Measurements from ENCODE around the gene DCAF11. TPM values are rescaled to one million over a fixed set of nuclear protein-coding genes. Genes with fewer than 3 reads are reported as not detected.

Gene DCAF11
- total RNA-seq, 1 experiment from 2014 or later = 45.5 TPM

DNA sequence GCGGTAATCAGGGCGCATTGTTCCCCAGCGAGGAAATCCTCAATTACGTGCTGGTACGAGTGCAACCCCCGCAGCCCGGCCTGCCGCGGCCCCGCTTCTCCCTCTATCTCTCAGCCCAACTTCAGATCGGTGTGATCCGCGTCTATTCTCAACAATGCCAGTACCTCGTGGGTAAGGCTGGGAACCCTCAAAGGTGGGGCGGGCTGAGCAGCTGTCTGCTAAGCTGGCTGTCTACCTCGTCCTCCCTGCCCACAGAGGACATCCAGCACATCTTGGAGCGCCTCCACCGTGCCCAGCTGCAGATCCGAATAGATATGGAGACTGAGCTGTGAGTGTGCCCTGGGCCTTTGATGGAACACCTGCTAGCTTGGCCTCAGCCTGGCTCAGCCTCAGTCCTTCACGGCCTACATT, 58.3 kb downstream of the DCAF11 start:
- CTCF ChIA-PET = no interaction called here
- no TSS peak for BruUV-seq (replicated peaks)
- POLR2A ChIA-PET (ENCODE audit: low non-redundant PET) = interaction anchor here (0.6 kb wide), 2 partner anchors 98 to 1149 kb away, joined by 4 read pairs; no protein-coding TSS in a partner anchor
- no peaks in the 10 kb centered on the region for H3K36me3 ChIP-seq (ENCODE audit: insufficient read depth, low read length, poor library complexity, severe bottlenecking)
- H3K27me3 ChIP-seq (replicated peaks; ENCODE audit: insufficient read depth, low read depth, low read length, poor library complexity) = no peaks in the 10 kb centered on the region
- H3K27ac ChIP-seq (ENCODE audit: low read depth, low read length, poor library complexity, severe bottlenecking) = no peak overlapping the region
- no peaks in the 10 kb centered on the region for H3K4me1 ChIP-seq (ENCODE audit: insufficient read depth, low read length, poor library complexity, severe bottlenecking)
- H3K9me3 ChIP-seq (ENCODE audit: low read depth, low read length, poor library complexity, severe bottlenecking) = no peaks in the 10 kb centered on the region
- intact Hi-C loops (cut with micrococcal nuclease; ENCODE audit: unreplicated experiment) = no loop called here
- no peak for TF ChIP-seq EZH2 (IDR thresholded peaks at IDR 0.05; ENCODE audit: borderline replicate concordance, low read depth, low read length, poor library complexity, severe bottlenecking)
- no peak overlapping the region for H3K4me3 ChIP-seq (ENCODE audit: low read depth, low read length, poor library complexity, severe bottlenecking)
- DNase-seq (ENCODE audit: low spot score) = no peak

Small RNA genes within 50 kb of the gene (microRNA-seq; reads per million reads assigned to microRNA genes)
- gene MIR7703 = not detected

Other genes with a start within 250 kb of the DCAF11 start
- gene DHRS4, start 161.0 kb upstream of the DCAF11 start, total RNA-seq (2021) = 10.1 and 11.4 TPM in 2 replicates
- 9.3 and 10.6 TPM in 2 replicates for gene DHRS4L2, start 125.8 kb upstream of the DCAF11 start, total RNA-seq (2021)
- 0.49 and 1.2 TPM in 2 replicates for gene CARMIL3, start 62.8 kb upstream of the DCAF11 start, total RNA-seq (2021)
- not detected in 2 replicates for gene CPNE6, start 43.2 kb upstream of the DCAF11 start, total RNA-seq (2021)
- 16.8 and 46.3 TPM in 2 replicates for gene PCK2, start 20.5 kb upstream of the DCAF11 start, total RNA-seq (2021)
- 1.6 and 1.9 TPM in 2 replicates for gene NRL, start 172 bp downstream of the DCAF11 start, total RNA-seq (2021)
- gene FITM1, start 15.9 kb downstream of the DCAF11 start, total RNA-seq (2021) = 0.48 TPM in 1 of 2 replicates, not detected in the other
- 160 and 173 TPM in 2 replicates for gene PSME1, start 21.4 kb downstream of the DCAF11 start, total RNA-seq (2021)
- 36.8 and 50.4 TPM in 2 replicates for gene EMC9, start 26.8 kb downstream of the DCAF11 start, total RNA-seq (2021)
- 171 and 172 TPM in 2 replicates for gene PSME2, start 31.8 kb downstream of the DCAF11 start, total RNA-seq (2021)
- 59.9 and 62.1 TPM in 2 replicates for gene RNF31, start 32.7 kb downstream of the DCAF11 start, total RNA-seq (2021)
- gene IRF9, start 46.5 kb downstream of the DCAF11 start, total RNA-seq (2021) = 25.1 and 27.3 TPM in 2 replicates
- gene REC8, start 57.3 kb downstream of the DCAF11 start, total RNA-seq (2021) = 5.4 and 8.4 TPM in 2 replicates
- 150 and 157 TPM in 2 replicates for gene IPO4, start 74.0 kb downstream of the DCAF11 start, total RNA-seq (2021)
- gene TM9SF1, start 80.7 kb downstream of the DCAF11 start, total RNA-seq (2021) = 46.9 and 55.5 TPM in 2 replicates
- 0.70 and 0.75 TPM in 2 replicates for gene TSSK4, start 90.9 kb downstream of the DCAF11 start, total RNA-seq (2021)
- gene CHMP4A, start 98.7 kb downstream of the DCAF11 start, total RNA-seq (2021) = 51.9 and 56.7 TPM in 2 replicates
- gene MDP1, start 101.3 kb downstream of the DCAF11 start, total RNA-seq (2021) = 21.3 and 22.4 TPM in 2 replicates
- 257 and 266 TPM in 2 replicates for gene NEDD8, start 117.6 kb downstream of the DCAF11 start, total RNA-seq (2021)
- 82.7 and 85.8 TPM in 2 replicates for gene GMPR2, start 118.2 kb downstream of the DCAF11 start, total RNA-seq (2021)
- 46.1 and 47.0 TPM in 2 replicates for gene TINF2, start 127.8 kb downstream of the DCAF11 start, total RNA-seq (2021)
- 1.5 and 3.5 TPM in 2 replicates for gene TGM1, start 148.4 kb downstream of the DCAF11 start, total RNA-seq (2021)
- gene RABGGTA, start 156.8 kb downstream of the DCAF11 start, total RNA-seq (2021) = 22.2 and 23.8 TPM in 2 replicates
- 13.3 and 14.5 TPM in 2 replicates for gene DHRS1, start 185.0 kb downstream of the DCAF11 start, total RNA-seq (2021)
- gene NOP9, start 185.1 kb downstream of the DCAF11 start, total RNA-seq (2021) = 34.0 and 37.1 TPM in 2 replicates
- 0.42 TPM in 1 of 2 replicates, not detected in the other for gene CIDEB, start 193.2 kb downstream of the DCAF11 start, total RNA-seq (2021)
- gene LTB4R2, start 195.4 kb downstream of the DCAF11 start, total RNA-seq (2021) = 7.6 and 9.0 TPM in 2 replicates
- 6.6 and 8.9 TPM in 2 replicates for gene LTB4R, start 196.7 kb downstream of the DCAF11 start, total RNA-seq (2021)
- 0.84 and 1.5 TPM in 2 replicates for gene ADCY4, start 220.3 kb downstream of the DCAF11 start, total RNA-seq (2021)
- gene RIPK3, start 225.2 kb downstream of the DCAF11 start, total RNA-seq (2021) = not detected in 2 replicates